Stimulated activated CD4-positive, alpha-beta T cell treated with anti-CD3 and anti-CD28 coated beads, Interleukin-1b, Interleukin-23, amount 100 ng/mL, for 24 hours (primary cell): ENCODE results near the gene SUMO3.

Source experiments
- DNase-seq, 4 experiments: peaks; one replicate each; pipeline ENCODE4 v3.0.0-alpha.2; 2020; ENCODE audit warnings: low read depth in 4 of 4, low spot score in 1 of 4

The SUMO3 gene

DNA sequence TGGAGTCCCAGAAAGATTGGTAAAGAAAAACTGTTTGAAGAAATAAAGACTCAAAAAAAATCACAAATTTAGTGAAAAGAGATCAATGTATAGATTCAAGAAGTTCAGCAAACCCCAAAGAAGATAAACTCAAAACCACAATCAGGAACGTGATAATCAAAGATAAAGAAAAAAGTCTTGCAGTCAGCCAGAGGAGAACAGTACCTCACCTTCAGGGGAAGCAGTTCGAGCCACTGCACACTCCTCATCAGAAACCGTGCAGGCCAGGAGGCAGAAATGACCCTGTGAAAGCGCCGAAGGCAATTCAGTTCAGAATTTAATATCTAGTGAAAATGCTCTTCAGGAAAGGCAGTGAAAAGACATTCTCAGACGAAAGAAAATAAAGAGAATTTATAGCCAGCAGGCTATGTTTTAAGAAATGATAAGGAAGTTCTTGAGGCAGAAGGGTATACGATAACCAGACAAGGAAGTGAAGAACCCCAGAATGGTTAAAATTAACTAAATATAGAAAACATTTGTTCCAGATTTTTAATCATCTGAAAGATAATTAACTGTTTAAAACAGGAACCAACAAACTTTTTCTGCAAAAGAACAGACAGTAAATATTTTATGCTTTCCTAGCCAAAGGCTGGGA is 13.5 kb upstream of the SUMO3 start:
- DNase-seq = no peak

DNA sequence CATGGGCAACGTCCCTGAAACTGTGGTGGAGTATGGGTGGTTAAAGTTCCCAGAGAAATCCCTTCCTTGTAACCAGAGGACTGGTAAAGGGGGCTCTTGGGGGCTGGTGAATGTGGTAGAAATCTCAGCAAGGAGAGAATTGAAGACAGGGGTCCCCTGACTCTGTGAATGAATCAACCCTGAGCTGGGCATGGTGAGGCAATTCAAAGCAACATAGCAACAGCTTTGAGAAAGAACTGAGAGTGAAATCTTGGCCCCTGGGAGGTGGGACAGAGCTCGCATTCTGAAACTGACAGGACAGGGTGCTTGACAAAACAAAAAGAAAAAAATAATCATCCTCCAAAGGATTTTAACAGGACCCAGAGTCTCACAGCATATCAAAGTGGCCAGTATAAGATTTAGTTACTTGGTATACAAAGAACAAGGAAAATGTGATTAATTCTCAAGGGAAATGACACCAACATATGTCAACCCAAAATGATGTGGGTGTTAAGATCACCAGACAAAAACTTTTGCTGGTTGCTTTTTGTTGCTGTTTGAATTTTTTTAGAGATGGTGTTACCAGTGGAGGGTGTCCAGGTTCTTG is 11.7 kb upstream of the SUMO3 start:
- DNase-seq = no peak

DNA sequence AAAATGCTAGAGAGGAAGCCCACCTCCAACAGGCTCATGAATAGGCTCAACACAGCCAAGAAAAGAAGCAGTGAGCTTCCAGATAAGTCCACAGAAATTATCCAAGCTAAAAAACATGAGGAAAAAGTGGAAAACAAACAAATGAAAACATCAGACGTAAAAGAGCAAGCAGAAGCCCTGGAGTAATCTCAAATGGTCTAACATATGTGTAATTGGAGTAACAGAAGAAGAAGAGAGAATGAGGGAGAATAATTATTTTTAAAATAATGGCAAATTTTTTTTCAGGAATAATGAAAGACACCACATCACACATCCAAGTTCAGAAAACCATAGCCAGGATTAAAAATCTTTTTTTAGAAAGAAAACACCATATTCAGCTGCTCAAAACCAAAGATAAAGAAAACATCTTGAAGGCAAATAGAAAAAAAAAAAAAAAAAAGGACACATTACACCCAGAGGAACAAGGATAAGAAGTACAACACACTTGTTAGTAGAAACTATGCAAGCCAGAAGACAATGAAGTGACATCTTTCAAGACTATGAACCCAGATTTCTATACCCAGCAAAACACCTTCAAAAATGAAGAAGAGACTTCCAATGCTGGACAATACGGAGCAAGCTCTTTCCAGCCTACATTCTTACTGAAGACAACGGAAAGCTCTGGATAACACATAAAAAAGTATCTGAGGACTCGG is 10.6 kb upstream of the SUMO3 start:
- DNase-seq = no peak

DNA sequence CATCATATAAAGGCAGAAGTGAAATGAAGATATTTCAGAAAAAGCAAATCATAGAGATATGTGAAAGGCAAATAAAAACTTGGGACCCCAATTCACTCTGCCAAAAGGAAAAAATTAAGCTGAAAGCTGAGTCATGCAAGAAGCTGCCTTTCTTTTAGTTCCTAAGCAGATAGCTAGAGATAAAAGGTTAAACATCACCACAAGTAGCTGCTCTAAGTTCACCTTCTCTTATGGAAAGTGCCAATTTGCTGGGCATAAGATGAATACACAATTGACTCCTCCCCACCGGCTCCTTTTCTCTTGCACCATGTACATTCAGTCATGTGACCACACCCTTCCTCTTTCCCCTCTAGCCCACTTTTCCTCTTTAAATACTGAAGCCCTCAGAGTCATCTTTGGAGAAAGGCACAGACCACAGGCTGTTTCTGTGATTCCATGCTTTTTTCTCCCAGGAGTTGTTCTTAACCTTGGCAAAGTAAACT is 5.4 kb upstream of the SUMO3 start:
- no peak for DNase-seq

DNA sequence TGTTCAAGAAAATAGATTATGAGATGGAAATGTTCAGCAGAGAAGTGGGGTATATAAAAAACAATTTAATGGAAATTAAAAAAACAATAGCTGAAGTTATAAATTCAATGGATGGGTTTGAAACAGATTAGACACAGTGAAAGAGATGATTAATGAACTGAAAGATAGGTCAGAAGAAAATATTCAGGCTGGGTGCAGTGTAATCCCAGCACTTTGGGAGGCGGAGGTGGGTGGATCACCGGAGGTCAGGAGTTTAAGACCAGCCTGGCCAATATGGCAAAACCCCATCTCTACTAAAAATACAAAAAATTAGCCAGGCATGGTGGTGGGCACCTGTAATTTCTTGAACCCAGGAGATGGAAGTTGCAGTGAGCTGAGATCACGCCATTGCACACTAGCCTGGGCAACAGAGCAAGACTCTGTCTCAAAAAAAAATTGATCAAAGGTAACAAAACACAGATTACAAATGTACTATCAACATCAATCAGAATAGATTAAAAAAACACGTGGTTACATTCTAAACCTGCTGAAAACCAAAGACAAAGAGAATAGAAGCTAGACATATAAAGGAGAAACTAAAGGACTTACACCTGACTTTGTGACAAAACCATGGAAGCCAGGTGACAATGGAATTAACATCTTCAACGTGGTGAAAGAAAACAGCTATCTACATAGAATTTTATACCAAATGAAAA is 4.8 kb upstream of the SUMO3 start:
- no peak for DNase-seq

DNA sequence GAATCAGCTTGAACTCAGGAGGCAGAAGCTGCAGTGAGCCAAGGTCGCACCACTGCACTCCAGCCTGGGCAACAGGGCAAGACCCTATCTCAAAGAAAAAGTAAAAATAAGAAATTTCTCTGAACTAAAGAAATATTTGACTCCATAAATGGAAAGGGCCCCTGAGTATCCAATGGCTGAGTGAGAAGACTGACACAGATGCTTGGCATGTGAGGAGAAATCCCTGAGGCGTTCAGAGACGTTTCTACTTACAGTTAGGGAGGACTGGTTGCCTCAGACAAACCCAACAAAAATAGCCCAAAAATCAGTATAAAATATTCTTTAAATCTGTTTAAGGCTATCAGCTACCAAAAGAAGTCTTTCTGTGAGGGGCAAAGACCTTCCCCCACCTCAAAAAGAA is 3.0 kb upstream of the SUMO3 start:
- no peak for DNase-seq

DNA sequence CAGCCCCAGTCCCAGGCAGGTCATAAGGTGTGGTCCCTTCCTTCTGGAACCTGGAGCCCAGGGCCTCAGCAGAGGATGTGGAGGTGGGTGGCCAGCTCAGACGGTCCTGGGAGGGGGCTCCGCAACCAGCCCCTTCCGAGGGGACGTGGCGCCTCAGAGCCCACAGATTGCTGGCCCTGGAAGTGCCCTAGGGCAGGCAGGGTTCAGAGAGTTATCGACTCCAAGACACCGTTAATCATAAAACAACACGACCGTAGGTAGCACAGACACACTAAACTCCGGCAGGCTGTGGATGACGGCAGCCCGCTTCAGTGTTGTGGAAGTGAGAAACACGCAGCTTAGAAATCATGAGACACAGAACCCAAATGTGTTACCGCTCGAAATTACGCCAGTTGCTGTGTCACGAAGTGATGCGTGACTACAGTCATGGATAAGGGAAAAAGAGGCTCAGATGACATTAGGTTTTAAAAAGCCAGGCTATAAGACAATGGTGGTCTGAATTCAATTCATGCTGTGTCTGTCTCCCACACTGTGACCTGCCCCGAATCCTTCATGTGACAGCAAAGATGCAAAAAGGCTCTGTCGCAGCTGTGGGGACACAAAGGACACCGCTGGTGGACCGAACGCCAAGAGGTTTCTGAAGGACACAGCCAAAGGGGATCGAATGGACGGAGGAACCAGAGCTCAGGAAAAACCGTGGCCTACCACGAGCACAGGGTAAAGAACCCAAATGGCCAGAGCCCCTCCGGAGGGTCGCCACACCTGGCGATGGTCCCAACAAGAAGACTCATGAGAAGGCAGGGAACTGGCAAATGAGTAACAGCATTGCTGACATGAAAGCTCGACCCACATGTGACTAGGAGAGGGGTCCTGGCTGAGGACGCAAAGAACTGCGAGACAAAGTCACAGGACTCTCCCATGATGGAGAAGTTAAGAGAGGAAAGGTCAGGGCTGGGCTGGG is 1.7 kb upstream of the SUMO3 start:
- DNase-seq = no peak

DNA sequence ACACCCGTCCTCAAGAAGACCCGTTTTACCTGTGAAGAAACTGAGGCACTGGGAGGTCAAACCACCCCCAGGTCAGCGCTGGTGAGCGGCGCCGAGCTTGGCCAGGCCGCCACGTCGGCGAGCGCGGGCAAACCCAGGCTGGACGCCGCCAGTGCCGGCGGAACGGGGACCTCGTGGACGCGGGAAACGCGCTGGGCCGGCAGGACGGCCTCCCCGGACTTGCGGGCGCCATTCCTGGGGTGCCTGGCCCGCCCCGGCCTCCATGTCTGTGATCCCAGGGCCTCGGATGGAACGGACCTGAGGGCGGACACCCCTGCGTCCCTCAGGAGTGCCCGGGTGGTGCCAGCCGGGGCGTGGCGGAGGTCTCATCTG is 764 bp upstream of the SUMO3 start:
- DNase-seq = no peak

DNA sequence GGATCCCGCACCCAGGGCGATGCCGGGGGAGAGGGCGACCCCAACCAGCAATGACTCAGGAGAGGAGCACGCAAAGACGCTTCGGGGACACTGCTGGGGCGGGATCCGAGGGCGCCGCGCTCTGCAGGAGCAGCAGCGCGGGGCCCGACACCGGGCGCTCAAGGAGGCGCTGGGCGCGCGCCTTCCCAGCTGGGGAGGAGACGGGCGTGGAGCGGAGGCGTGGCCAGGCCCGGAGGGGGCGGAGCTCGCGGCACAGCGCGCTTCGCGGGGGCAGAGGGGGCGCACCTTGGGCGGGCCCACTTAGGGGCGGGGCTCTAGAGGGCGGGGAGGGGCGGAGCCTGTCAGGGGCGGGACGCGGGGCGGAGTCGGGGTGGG is 369 bp downstream of the SUMO3 start:
- peak; percentile 76 to 91 (median 86) for DNase-seq

DNA sequence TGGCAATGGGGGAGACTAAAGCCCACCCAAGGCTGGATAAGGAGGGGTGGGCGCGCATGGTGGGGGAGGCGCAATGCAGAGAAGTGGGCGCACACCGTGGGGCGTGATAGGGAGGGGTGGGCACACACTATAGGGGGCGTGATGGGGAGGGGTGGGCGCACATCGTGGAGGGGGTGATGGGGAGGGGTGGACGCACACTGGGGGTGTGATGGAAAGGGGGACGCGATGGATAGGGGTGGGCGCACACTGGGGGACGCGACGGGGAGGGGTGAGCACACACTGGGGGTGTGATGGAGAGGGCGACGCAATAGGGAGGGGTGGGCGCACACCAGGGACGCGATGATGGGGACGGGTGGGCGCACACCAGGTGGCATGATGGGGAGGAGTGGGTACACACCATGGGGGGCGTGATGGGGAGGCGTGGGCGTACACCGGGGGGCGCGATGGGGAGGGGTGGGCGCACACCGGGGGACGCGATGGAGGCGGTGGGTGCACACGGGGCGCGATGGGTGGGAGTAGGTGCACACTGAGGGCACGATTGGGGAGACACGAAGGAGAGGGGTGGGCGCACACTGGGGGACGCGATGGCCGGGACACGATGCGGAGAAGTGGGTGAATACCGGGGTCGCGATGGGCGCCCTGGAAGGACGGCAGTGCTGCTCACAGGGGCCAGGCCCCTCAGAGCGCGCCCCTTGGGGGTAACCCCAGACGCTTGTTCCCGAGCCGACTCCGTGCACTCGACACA is 929 bp downstream of the SUMO3 start:
- DNase-seq = no peak

DNA sequence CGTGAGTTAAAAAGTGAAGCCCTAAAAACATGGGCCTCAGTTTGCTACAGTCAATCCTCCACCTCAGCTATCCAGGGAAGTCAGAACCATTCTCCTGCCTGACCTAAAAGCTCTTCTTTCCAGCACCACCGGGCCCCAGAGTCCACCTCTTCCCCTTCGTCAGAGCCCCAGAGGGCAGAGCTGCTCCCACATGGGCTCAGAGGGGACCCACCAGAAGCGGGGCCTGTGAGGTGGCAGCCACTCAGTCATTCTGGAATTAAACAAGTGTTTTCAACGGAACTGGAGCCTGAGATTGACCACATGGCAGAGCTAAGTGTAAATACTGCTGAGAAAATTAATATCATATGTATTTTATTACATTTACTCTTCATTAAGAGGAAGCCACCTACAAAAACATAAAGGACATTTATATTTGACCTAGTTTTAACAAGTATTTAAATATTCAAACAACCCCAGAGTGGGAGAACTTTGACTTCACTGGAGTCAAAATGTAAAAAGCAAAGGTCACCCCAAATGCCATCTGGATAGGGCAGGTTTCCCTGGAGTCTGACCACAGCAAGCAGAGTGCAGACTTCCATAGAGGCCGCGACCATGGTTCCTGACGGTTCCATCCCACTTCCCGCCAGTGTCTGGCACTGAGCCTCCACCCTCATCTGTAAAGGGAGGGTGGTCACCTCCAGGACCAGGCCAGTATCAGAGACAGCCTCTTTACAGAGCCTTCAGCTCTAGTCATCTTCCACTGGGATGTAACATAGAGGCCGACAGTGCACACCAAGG is 1.8 kb downstream of the SUMO3 start:
- DNase-seq = no peak

DNA sequence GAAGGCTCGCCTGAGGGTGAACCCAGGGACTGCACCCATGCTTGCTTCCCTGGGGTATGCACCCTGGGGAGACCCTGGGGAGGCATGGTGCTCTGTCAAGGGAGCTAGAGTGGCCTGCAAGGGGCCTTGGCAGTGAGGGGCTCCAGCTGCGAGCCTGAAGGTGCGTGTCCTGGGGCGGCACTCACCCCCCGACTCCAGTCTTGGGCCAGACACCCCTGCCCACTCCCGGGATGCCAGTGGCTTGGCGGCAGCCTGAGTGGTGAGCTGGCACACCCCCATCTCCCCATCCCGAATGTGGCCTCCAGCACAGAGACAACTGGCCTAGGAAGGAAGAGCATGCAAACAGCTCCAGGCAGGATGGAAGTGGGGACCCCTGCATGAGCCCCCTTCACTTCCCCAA is 2.6 kb downstream of the SUMO3 start:
- no peak for DNase-seq

DNA sequence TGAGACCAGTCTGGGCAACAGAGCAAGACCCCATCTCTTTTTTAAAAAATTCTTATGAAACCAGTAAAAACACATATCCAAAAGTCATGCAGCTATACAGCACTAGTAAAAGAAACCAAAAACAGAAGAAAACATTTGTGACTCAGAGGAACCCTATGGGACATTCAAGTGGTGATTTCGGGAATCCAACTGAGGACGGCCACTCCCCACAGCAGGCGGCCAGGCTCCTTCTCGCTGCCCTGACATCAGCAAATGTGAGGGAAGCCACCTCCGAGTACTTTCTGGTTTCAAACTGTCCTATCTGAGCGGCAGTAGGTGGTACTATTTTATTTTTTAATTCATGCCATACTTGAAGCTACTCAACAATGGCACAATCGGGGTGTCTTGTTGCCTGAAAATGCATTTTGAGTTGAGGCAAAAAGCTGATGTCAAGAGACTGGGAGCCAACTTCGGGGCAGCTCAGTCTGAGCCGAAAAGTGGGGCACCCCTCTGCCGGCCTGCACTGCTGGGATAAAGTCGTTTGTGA is 3.3 kb downstream of the SUMO3 start:
- DNase-seq = no peak

DNA sequence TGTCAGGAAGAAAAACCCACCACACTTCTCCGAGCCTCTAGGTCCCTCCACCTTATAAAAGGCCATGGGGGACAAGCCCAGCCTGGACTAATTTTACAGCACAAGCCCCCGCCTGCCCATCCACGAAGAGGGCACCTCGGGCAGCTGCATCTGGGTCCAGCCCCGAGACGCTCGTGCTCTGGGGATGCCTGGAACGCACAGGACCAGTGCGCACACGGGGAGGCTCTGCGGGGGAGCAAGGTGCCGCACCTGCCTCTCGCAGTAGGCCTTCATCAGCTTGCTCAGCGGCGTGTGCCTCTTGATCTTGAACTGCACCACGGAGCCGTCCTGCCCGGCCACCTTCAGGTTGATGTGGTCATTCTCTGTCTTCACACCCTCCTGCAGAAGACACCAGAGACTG is 4.1 kb downstream of the SUMO3 start:
- DNase-seq = no peak

DNA sequence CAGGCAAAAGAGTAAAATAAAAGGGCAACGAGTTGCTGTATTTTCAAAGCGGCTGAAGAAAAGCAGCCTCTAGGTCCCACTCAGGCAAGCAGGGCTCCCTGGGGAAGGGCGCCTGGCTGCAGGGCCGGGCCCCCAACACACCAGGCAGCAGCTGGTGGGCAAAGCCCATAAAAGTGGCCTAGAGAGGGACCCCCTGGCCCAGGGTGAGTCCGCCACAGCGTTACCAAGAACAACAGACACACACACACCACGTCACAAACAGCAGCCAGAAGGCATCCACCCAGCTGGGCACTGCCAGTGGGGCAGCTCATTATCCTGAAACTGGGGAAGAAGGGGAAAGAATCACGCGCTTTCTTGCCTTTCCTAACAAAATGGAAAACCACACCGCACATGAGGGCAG is 4.7 kb downstream of the SUMO3 start:
- no peak for DNase-seq

DNA sequence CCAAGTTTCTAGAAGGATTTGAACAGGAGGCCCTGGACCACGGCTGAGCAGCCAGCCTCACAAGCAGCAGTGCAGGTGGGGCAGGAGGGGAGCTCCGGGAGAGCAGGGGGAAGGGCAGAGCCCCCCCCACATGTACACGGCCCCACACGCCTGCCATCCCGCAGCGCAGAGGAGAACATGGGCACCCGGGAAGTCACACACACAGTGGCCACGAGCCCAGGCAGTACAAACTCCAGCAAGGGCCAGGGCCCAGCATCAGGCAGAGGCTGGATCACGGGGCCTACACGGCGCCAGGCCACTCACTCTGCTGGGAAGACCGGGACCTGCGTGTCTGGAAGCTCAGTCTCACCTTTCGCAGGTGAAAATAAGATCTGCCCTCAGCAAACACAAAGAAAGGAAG is 5.2 kb downstream of the SUMO3 start:
- DNase-seq = no peak

DNA sequence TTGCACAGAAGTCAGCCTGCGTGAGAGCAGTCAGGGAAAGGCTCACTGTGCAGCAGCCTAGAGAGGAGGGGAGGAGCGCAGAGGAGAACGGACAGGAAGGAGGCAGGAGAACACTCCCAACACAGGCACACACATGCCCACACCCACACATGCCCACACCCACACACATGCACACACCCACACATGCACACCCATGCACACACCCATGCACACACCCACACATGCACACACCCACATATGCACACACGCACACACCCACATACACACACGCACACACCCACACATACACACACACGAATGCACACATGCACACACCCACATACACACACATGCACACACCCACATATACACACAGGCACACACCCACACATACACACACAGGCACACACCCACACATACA is 7.1 kb downstream of the SUMO3 start:
- DNase-seq = no peak

DNA sequence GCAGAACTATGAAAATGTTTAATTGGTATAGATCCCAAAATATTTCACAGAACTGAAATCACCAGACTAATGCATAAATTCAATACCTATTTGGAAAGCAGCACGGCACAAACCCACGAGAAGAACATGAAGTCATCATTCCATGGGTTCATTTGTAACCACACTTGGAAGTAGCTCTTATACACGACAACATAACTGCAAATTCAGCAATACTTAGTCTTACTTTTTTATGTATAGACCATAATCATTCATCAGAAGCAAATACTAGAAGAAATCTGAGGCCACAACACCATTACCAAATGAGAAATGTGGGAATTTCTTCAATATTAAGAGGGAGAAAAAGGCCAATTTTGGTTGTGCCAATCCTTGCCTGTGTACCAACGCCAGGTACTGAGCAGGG is 12.0 kb downstream of the SUMO3 start:
- DNase-seq = no peak

DNA sequence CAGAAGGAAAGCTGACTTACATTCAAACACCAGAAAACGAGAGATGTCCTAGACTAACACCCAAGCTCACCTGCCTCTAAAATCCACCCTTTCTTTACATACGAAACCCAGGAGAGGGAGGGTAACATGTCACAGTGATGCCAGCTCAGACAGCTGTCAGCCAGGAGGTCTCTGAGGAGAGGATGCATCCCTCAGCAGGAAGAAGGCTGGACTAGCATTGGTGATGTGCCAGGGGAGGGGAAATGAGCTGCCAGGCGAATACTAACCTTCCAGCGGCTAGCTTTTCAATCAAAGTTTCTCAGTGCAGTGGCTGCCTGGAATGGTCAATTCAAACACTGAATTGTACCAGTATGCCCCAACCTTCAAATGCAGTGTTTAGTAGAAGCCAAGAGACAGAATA is 12.6 kb downstream of the SUMO3 start:
- DNase-seq = no peak
